ENCODE measurements around the gene DHX9.

Gene DHX9

GRCh38 chr1:182869241-182869666, 30.1 kb downstream of the DHX9 start:
- DNase-seq (ENCODE audit: low read depth in 1 of 2, low spot score in 1 of 2): no peak
- H3K27ac ChIP-seq (replicated peaks): no peak overlapping the region
- TF ChIP-seq GABPA (IDR thresholded peaks at IDR 0.05; ENCODE audit: low read depth) (no peak), SPI1 (IDR thresholded peaks at IDR 0.05; ENCODE audit: borderline replicate concordance, low read depth) (no peak), POLR2AphosphoS5 (IDR thresholded peaks at IDR 0.05; ENCODE audit: low read depth) (no peak), REST (IDR thresholded peaks at IDR 0.05; ENCODE audit: insufficient replicate concordance, low read depth) (no peak), CTCF (IDR thresholded peaks at IDR 0.05; ENCODE audit: insufficient read depth, low read length) (no peak)
- H3K4me3 ChIP-seq (replicated peaks; ENCODE audit: insufficient read depth, low read length): no peak overlapping the region
- no peaks in the 10 kb centered on the region for H3K27me3 ChIP-seq (ENCODE audit: insufficient read depth, poor library complexity, severe bottlenecking)

GRCh38 chr1:182872881-182873280, 33.7 kb downstream of the DHX9 start:
- Histone ChIP-seq H3K27me3 (ENCODE audit: insufficient read depth, poor library complexity, severe bottlenecking) (no peaks in the 10 kb centered on the region), H3K27ac (replicated peaks) (no peak overlapping the region), H3K4me3 (replicated peaks; ENCODE audit: insufficient read depth, low read length) (no peak overlapping the region)
- TF ChIP-seq REST (IDR thresholded peaks at IDR 0.05; ENCODE audit: insufficient replicate concordance, low read depth) (no peak), POLR2AphosphoS5 (IDR thresholded peaks at IDR 0.05; ENCODE audit: low read depth) (no peak), GABPA (IDR thresholded peaks at IDR 0.05; ENCODE audit: low read depth) (no peak), SPI1 (IDR thresholded peaks at IDR 0.05; ENCODE audit: borderline replicate concordance, low read depth) (no peak), CTCF (IDR thresholded peaks at IDR 0.05; ENCODE audit: insufficient read depth, low read length) (no peak)
- no peak for DNase-seq (ENCODE audit: low read depth in 1 of 2, low spot score in 1 of 2)

- TF ChIP-seq REST (IDR thresholded peaks at IDR 0.05; ENCODE audit: insufficient replicate concordance, low read depth): no peak
- TF ChIP-seq CTCF (IDR thresholded peaks at IDR 0.05; ENCODE audit: insufficient read depth, low read length): no peak
- DNase-seq (ENCODE audit: low read depth in 1 of 2, low spot score in 1 of 2): no peak
- H3K4me3 ChIP-seq (replicated peaks; ENCODE audit: insufficient read depth, low read length): no peak overlapping the region
- no peaks in the 10 kb centered on the region for H3K27me3 ChIP-seq (ENCODE audit: insufficient read depth, poor library complexity, severe bottlenecking)
- H3K27ac ChIP-seq (replicated peaks): no peak overlapping the region
These were observed 36.7 kb downstream of the DHX9 start for GRCh38 chr1:182875889-182876288.

Data from HL-60 (cell line).